ENCODE data around the gene PID1. TPM values are rescaled to one million over a fixed set of nuclear protein-coding genes. Genes with fewer than 3 reads are reported as not detected.

PID1 gene
- total RNA-seq, 2 experiments from 2014 or later: not detected

DNA sequence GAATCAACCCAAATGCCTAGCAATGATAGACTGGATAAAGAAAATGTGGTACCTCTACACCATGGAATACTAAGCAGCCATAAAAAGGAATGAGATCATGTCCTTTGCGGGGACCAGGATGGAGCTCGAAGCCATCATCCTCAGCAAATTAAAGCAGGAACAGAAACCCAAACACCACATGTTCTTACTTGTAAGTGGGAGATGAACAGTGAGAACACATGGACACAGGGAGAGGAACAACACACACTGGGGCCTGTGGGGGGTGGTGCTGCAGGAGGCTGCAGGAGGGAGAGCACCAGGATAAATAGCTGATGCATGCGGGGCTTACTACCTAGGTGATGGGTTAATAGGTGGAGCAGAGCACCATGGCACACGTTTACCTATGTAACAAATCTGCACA is 8.4 kb upstream of the PID1 start:
- POLR2A ChIA-PET: no interaction called here

DNA sequence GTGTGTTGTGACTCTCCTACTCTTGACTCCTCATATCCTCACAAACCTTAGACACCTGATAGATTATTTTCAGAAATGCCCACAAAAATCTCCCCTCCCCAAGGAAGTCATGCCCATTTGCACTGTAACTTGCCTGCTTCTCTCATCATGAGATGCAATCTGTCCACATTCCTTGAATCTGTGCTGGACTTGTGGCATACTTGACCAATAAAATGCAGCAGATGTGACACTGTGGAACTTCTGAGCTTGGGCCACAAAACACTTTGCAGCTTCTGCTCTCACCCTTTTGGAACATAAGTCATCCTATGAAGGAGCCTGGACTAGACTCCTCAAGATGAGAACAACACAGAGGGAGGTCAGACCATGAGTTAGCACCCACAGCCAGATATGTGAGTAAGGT is 4.4 kb upstream of the PID1 start:
- CTCF ChIA-PET (ENCODE audit: unreplicated experiment): no interaction called here
- no peaks in the 10 kb centered on the region for H3K36me3 ChIP-seq (ENCODE audit: insufficient read depth, low read length)

More for the DNA sequence above, 8.4 kb upstream of the PID1 start:
- no peak overlapping the region for H3K4me2 ChIP-seq (ENCODE audit: low read length)
- BruUV-seq (replicated peaks): no TSS peak
- H2AFZ ChIP-seq (ENCODE audit: low read length): no peak overlapping the region
- H4K20me1 ChIP-seq (ENCODE audit: insufficient read depth, low read length): no peaks in the 10 kb centered on the region
- CTCF ChIA-PET (ENCODE audit: unreplicated experiment): no interaction called here
- no peaks in the 10 kb centered on the region for H3K9me3 ChIP-seq (ENCODE audit: low read length)
- H3K9me2 ChIP-seq (ENCODE audit: insufficient read depth, low read length): no peaks in the 10 kb centered on the region
- no peaks in the 10 kb centered on the region for H3K79me2 ChIP-seq (ENCODE audit: insufficient read depth, low read depth, low read length)
- DNase-seq (ENCODE audit: low spot score): no peak
- no peaks in the 10 kb centered on the region for H3K36me3 ChIP-seq (ENCODE audit: insufficient read depth, low read length)
- H3K4me3 ChIP-seq (ENCODE audit: low read depth, low read length, poor library complexity, severe bottlenecking): no peak overlapping the region
- no peak overlapping the region for H3K27ac ChIP-seq (ENCODE audit: low read depth, low read length, poor library complexity, severe bottlenecking)
- no peak for TF ChIP-seq CTCF (conservative IDR thresholded peaks at IDR 0.05; ENCODE audit: low read length)
- no peak for TF ChIP-seq EZH2phosphoT487 (IDR thresholded peaks at IDR 0.05; ENCODE audit: borderline replicate concordance, low read depth, low read length)
- intact Hi-C loops (cut with micrococcal nuclease; ENCODE audit: unreplicated experiment): no loop called here
- no peaks in the 10 kb centered on the region for H3K4me1 ChIP-seq (ENCODE audit: insufficient read depth, low read length, poor library complexity, severe bottlenecking)

More for the DNA sequence above, 4.4 kb upstream of the PID1 start:
- Histone ChIP-seq H3K4me3 (ENCODE audit: low read depth, low read length, poor library complexity, severe bottlenecking) (no peak overlapping the region), H4K20me1 (ENCODE audit: insufficient read depth, low read length) (no peaks in the 10 kb centered on the region), H3K9me2 (ENCODE audit: insufficient read depth, low read length) (no peaks in the 10 kb centered on the region), H2AFZ (ENCODE audit: low read length) (no peak overlapping the region), H3K4me1 (ENCODE audit: insufficient read depth, low read length, poor library complexity, severe bottlenecking) (no peaks in the 10 kb centered on the region), H3K4me2 (ENCODE audit: low read length) (no peak overlapping the region), H3K27ac (ENCODE audit: low read depth, low read length, poor library complexity, severe bottlenecking) (no peak overlapping the region), H3K79me2 (ENCODE audit: insufficient read depth, low read depth, low read length) (no peaks in the 10 kb centered on the region), H3K9me3 (ENCODE audit: low read length) (no peaks in the 10 kb centered on the region)
- POLR2A ChIA-PET: interaction anchor here (0.6 kb wide), 1 partner anchor 570 kb away, joined by 4 read pairs; no protein-coding TSS in a partner anchor
- no peak for DNase-seq (ENCODE audit: low spot score)
- TF ChIP-seq CTCF (conservative IDR thresholded peaks at IDR 0.05; ENCODE audit: low read length) (no peak), EZH2phosphoT487 (IDR thresholded peaks at IDR 0.05; ENCODE audit: borderline replicate concordance, low read depth, low read length) (no peak)
- no TSS peak for BruUV-seq (replicated peaks)
- intact Hi-C loops (cut with micrococcal nuclease; ENCODE audit: unreplicated experiment): no loop called here

Measured in OCI-LY7 (cell line).